GM18951 (cell line): ENCODE results near the gene CEP70.
"Not testable (repeated sequence)": the region's sequence is repeated elsewhere in the genome, so short reads cannot be mapped to it uniquely, and the experiment has no call there.

Source experiments
- POLR2A ChIP-seq: IDR thresholded peaks from 4 replicates; pipeline ENCODE4 v1.6.1; 2011; ENCODE audit warnings: mild to moderate bottlenecking; ENCODE audit not compliant: insufficient read length, insufficient read depth; ENCODE audit errors: extremely low read depth
- in situ Hi-C: fragments of 300-500 bp; cut with MboI; formaldehyde crosslinking; loops from one replicate; pipeline ENCODE4 v1.12.0; 2022; ENCODE audit warnings: low sequenced_read_pairs, mixed read lengths, inconsistent platforms; ENCODE audit not compliant: unreplicated experiment

CEP70 gene, protein sequence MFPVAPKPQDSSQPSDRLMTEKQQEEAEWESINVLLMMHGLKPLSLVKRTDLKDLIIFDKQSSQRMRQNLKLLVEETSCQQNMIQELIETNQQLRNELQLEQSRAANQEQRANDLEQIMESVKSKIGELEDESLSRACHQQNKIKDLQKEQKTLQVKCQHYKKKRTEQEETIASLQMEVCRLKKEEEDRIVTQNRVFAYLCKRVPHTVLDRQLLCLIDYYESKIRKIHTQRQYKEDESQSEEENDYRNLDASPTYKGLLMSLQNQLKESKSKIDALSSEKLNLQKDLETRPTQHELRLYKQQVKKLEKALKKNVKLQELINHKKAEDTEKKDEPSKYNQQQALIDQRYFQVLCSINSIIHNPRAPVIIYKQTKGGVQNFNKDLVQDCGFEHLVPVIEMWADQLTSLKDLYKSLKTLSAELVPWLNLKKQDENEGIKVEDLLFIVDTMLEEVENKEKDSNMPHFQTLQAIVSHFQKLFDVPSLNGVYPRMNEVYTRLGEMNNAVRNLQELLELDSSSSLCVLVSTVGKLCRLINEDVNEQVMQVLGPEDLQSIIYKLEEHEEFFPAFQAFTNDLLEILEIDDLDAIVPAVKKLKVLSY

DNA sequence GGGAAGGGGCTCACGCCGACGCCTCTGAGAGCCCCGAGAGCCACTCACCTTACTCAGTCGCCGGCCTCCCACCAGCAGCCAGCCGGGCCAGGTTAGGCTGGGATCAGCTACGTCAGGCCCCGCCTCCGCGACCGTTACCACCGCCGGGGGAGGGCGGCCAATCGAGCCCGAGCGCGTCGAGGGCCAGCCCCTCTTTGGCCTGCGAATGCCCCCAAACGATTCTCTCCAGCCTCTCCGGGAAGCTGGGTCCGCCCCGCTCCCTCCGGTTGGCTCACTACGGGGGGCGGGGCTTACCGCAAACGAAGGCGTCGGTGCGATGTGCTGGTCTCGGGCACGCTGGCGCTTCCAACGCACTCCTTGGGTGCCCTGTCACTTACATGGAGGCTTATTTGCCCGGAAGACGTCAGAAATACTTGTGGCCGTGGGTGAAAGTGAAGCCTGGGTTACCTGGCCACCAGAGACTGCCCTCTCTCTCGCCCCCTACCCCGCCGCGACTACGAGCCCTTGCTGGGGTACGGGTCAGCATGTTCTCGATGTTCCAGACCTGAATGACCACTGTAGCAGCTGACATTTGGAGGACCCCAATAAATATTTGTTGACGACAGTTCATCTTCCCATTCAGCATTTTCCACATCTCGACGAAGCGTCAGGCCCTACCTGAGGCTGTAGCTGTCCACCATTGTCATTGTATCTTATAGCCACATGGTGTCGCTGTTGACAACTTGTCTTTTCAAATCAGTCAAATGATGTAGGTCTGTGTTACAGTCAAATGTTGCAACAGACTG is at the start of gene CEP70:
CEP70 (minus strand) TSS at position 111 of the 785 bp plus-strand sequence. CDS start 21,333 bp downstream, outside the sequence.
- TF ChIP-seq POLR2A = peak; percentile 74
- in situ Hi-C loops = no loop called here

DNA sequence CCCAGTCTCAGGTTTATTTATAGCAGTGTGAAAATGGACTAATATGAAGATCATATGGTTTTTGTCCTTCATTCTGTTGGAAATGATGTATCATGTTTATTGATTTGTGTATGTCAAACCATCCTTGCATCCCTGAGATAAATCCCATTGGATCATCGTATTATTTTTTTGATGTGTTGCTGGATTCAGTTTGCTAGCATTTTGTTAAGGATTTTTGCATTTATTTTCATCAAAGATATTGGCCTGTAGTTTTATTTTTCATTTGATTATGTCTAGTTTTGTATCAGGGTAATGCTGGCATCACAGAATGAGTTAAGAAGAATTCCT is 48.8 kb upstream of the CEP70 start:
- no peak for TF ChIP-seq POLR2A
- in situ Hi-C loops = no loop called here

DNA sequence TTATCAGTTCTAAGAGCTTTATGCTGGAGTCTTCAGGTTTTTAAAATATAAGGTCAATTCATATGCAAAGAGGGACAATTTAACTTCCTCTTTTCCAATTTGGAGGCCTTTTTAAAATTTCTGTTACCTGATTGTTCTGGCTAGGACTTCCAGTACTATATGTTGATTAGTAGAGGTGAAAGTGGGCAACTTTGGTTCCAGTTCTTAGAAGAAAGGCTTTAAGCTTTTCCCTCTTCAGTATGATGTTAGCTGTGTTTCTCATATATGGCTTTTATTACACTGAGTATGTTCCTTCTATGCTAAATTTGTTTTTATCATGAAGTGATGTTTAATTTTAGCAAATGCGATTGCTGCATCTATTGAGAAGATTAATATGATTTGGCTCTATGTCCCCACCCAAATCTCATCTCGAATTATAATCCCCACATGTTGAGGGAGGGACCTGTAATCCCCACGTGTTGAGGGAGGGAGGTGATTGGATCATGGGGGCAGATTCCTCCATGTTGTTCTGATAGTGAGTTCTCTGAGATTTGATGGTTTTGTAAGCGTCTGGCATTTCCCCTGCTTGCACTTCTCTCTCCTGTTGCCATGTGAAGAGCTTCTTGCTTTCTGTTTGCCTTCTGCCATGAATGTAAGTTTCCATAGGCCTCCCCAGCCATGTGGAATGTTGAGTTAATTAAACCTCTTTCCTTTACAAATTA is 48.3 kb upstream of the CEP70 start:
- no peak for TF ChIP-seq POLR2A
- in situ Hi-C loops = no loop called here

DNA sequence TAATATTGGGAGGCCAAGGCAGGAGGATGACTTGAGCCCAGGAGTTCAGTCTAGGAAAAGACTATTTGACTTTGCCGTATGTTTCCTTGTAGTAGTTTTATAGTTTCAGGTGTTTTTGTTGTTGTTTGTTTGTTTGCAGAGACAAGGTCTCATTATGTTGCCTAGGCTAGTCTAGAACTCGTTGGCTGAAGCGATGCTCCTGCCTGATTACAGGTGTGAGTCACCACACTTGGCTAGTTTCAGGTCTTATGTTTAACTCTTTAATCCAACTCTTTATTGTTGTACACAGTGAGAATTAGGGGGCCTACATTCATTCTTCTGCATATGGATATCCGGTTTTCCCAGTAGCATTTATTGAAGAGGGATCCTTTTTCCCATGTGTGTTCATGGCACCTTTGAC is 46.5 kb upstream of the CEP70 start:
- in situ Hi-C loops = no loop called here

DNA sequence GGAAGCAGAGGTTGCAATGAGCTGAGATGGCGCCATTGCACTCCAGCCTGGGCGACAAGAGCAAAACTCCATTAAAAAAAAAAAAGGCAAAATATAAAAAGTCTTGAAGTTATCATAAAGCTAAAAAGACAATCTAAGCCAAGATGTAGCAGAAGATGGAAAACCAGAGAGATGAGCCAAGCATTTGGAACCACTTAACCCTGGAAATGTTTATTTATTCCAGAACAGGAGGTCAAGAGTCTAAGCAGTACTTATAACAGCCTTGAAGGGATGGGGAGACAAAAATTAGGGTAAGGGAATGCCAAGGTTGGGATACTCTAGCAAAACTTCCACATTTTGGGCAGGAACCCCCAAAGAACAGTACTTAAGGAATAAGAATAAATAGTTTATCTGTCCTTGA is 44.6 kb upstream of the CEP70 start:
- no peak for TF ChIP-seq POLR2A
- in situ Hi-C loops = no loop called here

More for the DNA sequence above, 46.5 kb upstream of the CEP70 start:
- TF ChIP-seq POLR2A = no peak

DNA sequence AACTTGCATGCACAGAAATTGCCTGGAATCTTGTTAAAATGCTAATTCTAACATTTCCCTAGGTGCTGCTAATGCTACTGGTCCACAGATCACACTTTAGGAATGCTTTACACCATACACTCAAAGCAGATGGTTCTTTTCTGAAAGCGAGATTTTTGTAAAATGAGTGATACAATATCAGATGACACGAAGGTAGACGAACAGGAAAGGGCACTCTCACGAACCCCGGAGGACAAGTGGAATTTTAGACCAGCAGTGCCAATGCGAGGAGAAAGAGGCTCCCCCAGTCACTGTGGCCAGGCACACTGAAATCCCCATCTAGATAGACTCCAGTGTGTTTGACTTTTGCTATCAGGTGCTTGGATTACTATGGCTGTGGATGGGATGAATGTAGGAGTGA is 35.5 kb upstream of the CEP70 start:
- TF ChIP-seq POLR2A = no peak

DNA sequence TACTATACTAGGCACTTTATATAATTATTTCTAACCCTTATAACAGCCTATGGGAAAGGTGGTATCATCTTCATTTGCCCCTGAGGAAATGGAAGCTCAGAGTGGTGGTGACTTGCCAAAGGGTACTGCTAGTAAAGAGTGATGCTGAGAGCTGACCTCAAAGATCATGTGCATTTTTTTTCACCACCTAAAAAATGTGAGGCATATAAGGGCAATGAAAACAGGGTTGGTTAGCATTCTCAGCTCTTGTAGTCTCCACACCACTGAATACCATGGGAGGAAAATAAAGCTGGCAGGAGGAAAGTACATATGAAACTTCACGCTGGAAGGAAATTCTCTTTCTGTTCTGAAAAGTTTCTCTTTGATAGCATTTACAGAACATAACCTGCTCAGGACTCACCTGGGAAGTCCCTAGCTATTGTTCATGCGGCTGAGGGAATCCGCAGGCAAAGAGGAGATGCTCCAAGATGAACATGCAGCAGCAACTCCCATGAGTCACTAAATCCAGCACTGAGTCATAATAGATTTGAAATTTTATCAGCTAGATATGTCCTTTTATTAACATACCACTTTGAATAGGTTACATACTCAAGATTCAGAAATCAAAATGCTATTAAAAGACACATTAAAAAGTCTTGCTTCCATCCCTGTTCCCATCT is 31.8 kb upstream of the CEP70 start:
- no peak for TF ChIP-seq POLR2A
- in situ Hi-C loops = no loop called here

More for the DNA sequence above, 35.5 kb upstream of the CEP70 start:
- in situ Hi-C loops = no loop called here

DNA sequence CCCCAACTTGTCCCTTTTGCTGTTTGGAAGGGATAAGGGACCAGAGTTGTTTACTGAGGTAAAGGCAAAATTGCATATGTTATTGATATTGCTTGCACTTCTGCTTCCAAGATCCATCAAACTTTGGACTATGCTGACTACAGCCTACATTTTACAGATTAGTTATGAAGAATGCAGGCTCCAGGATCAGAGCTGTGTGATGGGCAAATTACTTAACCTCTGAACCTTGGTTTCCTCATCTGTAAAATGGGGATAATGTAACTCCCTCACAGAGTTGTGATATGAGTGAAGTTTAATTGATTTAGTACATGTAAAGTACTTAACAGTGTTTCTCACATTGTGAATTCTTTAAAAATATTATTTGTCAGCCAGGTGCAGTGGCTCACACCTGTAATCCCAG is 30.5 kb upstream of the CEP70 start:
- no peak for TF ChIP-seq POLR2A

DNA sequence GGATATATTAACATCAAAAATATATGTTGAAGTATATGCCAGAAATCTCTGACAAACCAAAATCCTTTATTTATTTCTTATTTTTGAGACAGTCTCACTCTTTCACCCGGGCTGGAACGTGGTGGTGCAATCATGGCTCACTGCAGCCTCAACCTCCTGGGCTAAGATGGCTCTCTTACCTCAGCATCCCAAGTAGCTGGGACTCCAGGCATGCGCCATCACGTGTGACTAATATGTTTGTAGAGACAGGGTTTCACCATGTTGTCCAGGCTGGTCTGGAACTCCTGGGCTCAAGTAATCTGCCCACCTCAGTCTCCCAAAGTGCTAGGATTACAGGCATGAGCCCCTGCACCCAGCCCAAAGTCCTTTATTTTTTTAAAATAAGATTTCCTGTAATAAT is 26.4 kb upstream of the CEP70 start:
- in situ Hi-C loops = no loop called here
- TF ChIP-seq POLR2A = no peak

More for the DNA sequence above, 30.5 kb upstream of the CEP70 start:
- in situ Hi-C loops = no loop called here

DNA sequence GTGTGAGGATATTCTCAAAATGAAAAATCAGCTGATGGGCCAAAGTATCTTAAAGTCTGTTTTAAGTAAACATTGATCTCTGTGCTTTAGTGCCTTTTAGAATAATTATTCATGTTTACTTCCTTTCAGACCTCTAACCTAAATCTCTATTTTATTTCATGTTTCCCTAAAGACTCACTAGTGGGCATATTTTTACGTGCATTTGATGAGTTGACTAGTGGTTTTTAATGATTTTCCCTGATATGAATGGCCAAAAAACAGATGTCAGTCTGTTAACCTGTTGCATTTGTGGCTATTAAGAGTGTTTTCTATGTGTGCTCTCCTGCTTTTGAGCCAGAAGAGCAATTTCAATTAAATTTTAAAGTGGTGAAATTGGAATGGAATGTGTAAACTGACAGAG is 21.4 kb upstream of the CEP70 start:
- TF ChIP-seq POLR2A = no peak
- in situ Hi-C loops = no loop called here

DNA sequence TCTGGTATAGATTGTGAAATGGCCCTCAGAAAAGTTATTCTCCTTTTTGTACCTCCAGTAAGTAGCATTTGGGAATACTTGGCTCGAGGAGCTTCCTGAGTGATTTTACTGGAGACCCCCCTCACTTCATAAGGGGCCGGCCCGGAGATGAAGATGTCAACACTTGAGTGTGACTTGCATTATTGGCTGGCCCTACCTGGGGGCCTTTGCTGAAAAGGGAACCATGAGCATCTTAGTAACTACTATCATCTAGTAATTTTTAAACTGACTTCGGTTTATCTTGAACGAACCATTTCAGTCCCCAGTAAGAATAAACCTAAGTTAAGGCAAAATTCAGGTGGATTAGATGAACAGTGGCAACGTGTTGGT is 15.8 kb upstream of the CEP70 start:
- in situ Hi-C loops = loop anchor here (5.0 kb wide), 1 partner anchor 307 kb away; no protein-coding TSS in a partner anchor
- no peak for TF ChIP-seq POLR2A

DNA sequence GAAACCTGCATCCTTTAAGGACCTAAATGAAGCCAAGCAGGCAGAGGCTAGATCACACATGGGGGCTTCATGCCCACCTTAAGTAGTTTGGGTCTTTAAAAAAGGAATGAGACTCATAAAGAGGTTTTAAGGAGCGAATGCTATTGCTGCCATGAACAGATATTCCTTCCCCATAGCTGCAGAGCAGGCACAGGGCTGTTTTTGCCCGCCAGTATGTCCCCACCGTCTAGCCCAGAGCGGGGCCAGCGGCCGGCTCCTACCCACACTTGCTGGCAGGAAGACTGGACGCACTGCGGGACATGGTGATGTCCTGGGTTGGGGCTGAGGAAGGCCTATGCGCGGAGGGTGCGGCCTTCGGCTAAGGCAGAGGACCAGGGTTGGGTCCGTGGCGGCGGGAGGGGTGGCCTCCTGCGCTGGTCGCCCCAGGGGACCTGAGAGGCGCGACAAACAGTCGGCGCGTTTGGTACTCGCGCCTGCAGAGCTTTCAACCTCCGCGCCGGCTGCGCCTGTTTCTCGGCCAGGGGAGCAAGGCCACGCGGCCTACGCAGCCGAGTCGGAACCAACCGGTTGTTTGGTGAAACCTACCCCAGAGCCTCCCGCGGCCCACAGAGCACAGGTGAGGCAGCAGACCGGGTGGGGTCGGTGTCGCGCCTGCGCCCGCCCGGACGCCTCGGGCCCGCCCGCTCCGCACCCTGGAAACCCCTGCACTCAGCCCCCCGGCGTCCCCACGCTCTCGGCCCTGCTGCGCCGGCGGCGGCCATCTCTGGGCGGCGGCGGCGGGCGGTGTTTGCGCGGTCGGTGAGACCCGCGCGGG is 14.5 kb upstream of the CEP70 start, which contains the start of gene FAIM:
FAIM (plus strand) TSS at position 450 of the 814 bp plus-strand sequence. CDS start 10,956 bp downstream, outside the sequence.
- TF ChIP-seq POLR2A = peak; percentile 64
- in situ Hi-C loops = loop anchor here (5.0 kb wide), 1 partner anchor 309 kb away; no protein-coding TSS in a partner anchor

DNA sequence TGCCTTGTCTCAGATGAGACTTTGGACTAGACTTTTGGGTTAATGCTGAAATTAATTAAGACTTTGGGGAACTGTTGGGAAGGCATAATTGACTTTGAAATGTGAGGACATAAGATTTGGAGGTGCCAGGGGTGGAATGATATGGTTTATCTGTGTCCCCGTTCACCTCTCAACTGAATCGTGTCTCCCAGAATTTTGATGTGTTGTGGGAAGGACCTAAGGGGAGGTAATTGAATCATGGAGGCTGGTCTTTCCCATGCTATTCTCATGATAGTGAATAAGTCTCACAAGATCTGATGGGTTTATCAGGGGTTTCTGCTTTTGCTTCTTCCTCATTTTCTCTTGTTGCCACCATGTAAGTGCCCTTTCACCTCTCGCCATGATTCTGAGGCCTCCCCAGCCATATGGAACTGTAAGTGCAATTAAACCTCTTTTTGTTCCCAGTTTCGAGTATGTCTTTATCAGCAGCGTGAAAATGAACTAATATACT is 10.1 kb upstream of the CEP70 start:
- in situ Hi-C loops = not testable (repeated sequence)

DNA sequence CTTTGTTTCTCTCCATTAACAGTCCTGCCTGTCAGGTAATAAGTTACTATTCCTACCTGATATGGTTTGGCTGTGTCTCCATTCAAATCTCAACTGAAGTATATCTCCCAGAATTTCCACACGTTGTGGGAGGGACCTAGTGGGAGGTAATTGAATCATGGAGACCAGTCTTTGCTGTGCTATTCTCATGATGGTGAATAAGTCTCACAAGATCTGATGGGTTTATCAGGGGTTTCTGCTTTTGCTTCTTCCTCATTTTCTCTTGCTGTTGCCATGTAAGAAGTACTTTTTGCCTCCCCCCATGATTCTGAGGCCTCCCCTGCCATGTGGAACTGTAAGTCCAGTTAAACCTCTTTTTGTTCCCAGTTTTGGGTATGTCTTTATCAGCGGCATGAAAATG is 7.6 kb upstream of the CEP70 start:
- in situ Hi-C loops = not testable (repeated sequence)
